Spleen (tissue), 11 donors: ENCODE measurements around the gene TNS2. TPM values are rescaled to one million over a fixed set of nuclear protein-coding genes. Genes with fewer than 3 reads are reported as not detected.
"Not testable (repeated sequence)": the region's sequence is repeated elsewhere in the genome, so short reads cannot be mapped to it uniquely, and the experiment has no call there.

Experiments
- DNase-seq: peaks from one replicate; pipeline ENCODE4 v3.0.0-alpha.2; 2020
- H3K27ac ChIP-seq, 8 donors: fragments of 200-600 bp; sonication (generic) in 7 of 8; 1 replicate in 4 of 8; 2 replicates in 4 of 8; pipeline versions ENCODE4 v1.5.0 to v1.8.0; 2016 to 2021; ENCODE audit warnings: inconsistent platforms in 4 of 8, mild to moderate bottlenecking in 4 of 8, moderate library complexity in 1 of 8
- H3K27me3 ChIP-seq, 7 donors: fragments of 200-600 bp; sonication (generic) in 6 of 7; replicated peaks in 1 of 7; 1 replicate in 4 of 7; 2 replicates in 3 of 7; pipeline versions ENCODE4 v1.5.0 to v1.8.0; 2016 to 2021; ENCODE audit warnings: inconsistent platforms in 3 of 7, mild to moderate bottlenecking in 1 of 7
- H3K36me3 ChIP-seq, 6 donors: fragments of 200-600 bp; sonication (generic) in 5 of 6; 1 replicate in 4 of 6; 2 replicates in 2 of 6; pipeline versions ENCODE4 v1.5.0 to v1.8.0; 2016 to 2021; ENCODE audit warnings: inconsistent platforms in 2 of 6
- H3K4me1 ChIP-seq, 6 donors: fragments of 200-600 bp; sonication (generic) in 5 of 6; 1 replicate in 3 of 6; 2 replicates in 3 of 6; pipeline versions ENCODE4 v1.5.0 to v1.8.0; 2016 to 2021; ENCODE audit warnings: inconsistent platforms in 3 of 6
- H3K4me3 ChIP-seq, 8 donors: fragments of 200-600 bp; sonication (generic) in 7 of 8; 1 replicate in 4 of 8; 2 replicates in 4 of 8; pipeline versions ENCODE4 v1.5.0 to v1.8.0; 2016 to 2021; ENCODE audit warnings: inconsistent platforms in 4 of 8, mild to moderate bottlenecking in 4 of 8, moderate library complexity in 2 of 8
- H3K9me3 ChIP-seq, 8 donors: fragments of 200-600 bp; sonication (generic) in 7 of 8; 1 replicate in 4 of 8; 2 replicates in 4 of 8; pipeline versions ENCODE4 v1.5.0 to v1.8.0; 2016 to 2021; ENCODE audit warnings: inconsistent platforms in 4 of 8
- CTCF ChIP-seq, 11 experiments: fragments of 200-600 bp in 7 of 11; fragments of 450-650 bp in 4 of 11; sonication (generic) in 4 of 11; IDR thresholded peaks in 8 of 11; conservative IDR thresholded peaks in 3 of 11; 1 replicate in 7 of 11; 2 replicates in 4 of 11; pipeline versions ENCODE4 v1.4.0 to v1.8.0; 2016 to 2021; ENCODE audit warnings: antibody characterized with exemption in 11 of 11, inconsistent platforms in 4 of 11, mild to moderate bottlenecking in 1 of 11
- POLR2A ChIP-seq, 3 donors: fragments of 450-650 bp; IDR thresholded peaks; one replicate each; pipeline ENCODE4 v1.5.1; 2017; ENCODE audit warnings: antibody characterized with exemption in 3 of 3, mild to moderate bottlenecking in 1 of 3
- POLR2AphosphoS5 ChIP-seq, 3 donors: sonication (generic); formaldehyde crosslinking; IDR thresholded peaks; one replicate each; pipeline ENCODE4 v1.5.1; 2017; ENCODE audit warnings: antibody characterized with exemption in 3 of 3
- WGBS, 5 donors: extraction: QIAGEN DNeasy Blood & Tissue Kit in 3 of 5; methylation state at CpG; one replicate each; pipeline versions ENCODE4 v1.1.5 to v1.1.7; 2013 to 2018; 5-methylcytosine and 5-hydroxymethylcytosine counted together
- intact Hi-C: fragments of 100-400 bp; cut with DNase I; formaldehyde crosslinking; loops from one replicate; pipeline ENCODE4 v1.15.0; 2023; ENCODE audit warnings: low total_unique reads
- polyA plus RNA-seq, 3 donors: library from polyadenylated mRNA; stranded (reverse); fragments of 200-250 nt; gene quantifications; one replicate each; pipeline ENCODE4 v1.2.1, GENCODE V29; 2013
- total RNA-seq, 7 donors: library from RNA; depleted of rRNA in 3 of 7; stranded (reverse); fragments of >200 nt in 3 of 7; fragmentation: NEBNext Ultra II Directional in 4 of 7; extraction: Animal tissue kit (Norgen Biotek cat#: 25700) in 4 of 7; gene quantifications; one replicate each; pipeline versions ENCODE4 v1.1.0 to v1.2.1, GENCODE V29; 2016 to 2021
- donor health status: healthy with polysubstance abuse.
- donor health status: DM: no; HTN: no; CAD: no; lungs with moderate emphysema.
- donor health status: DM: no; HTN: no; CAD: no.
- donor health status: Bipolar disorder and iron deficiency.
- donor health status: healthy.
- donor health status: DM: no; HTN: no; CAD: no.
- donor health status: DM: yes; HTN: yes; CAD: no.

TNS2 gene
- total and polyA plus RNA-seq, 10 donors: 36.6 to 301 (median 162) TPM

- peak; percentile 78 for DNase-seq
- Histone ChIP-seq H3K9me3 (no peaks in the 10 kb centered on the region), H3K27ac (peak overlapping the region in 7 of 8 donors; percentile 32 to 82 (median 69))
Observed at GRCh38 chr12:53103860-53104305, 54.0 kb downstream of the TNS2 start.

GRCh38 chr12:53105256-53105655 is 55.4 kb downstream of the TNS2 start:
- H3K36me3 ChIP-seq: peaks cover 0 to 15% (median 0%) of the 10 kb centered on the region in 6 donors
- peaks cover 14 to 49% (median 29%) of the 10 kb centered on the region in 6 donors for H3K4me1 ChIP-seq
- no peak overlapping the region for H3K27ac ChIP-seq
- no peaks in the 10 kb centered on the region for H3K9me3 ChIP-seq
- intact Hi-C loops: no loop called here
- no peaks in the 10 kb centered on the region for H3K27me3 ChIP-seq
- DNase-seq: no peak
- 84 to 93% (median 87%) methylated on average over 8 of the region's 8 CpGs for WGBS, 5 donors
- TF ChIP-seq POLR2A (IDR thresholded peaks at IDR 0.05) (no peak), POLR2AphosphoS5 (IDR thresholded peaks at IDR 0.05) (peak in 1 of 3 donors; percentile 23), CTCF (IDR thresholded peaks at IDR 0.05 in 8 of 11, conservative IDR thresholded peaks at IDR 0.05 in 3 of 11) (no peak)
- H3K4me3 ChIP-seq: no peak overlapping the region

More at GRCh38 chr12:53103860-53104305, 54.0 kb downstream of the TNS2 start:
- TF ChIP-seq POLR2AphosphoS5 (IDR thresholded peaks at IDR 0.05): peak in 2 of 3 donors; percentile 63 to 68
- TF ChIP-seq POLR2A (IDR thresholded peaks at IDR 0.05): no peak
- TF ChIP-seq CTCF (IDR thresholded peaks at IDR 0.05 in 8 of 11, conservative IDR thresholded peaks at IDR 0.05 in 3 of 11): no peak
- Histone ChIP-seq H3K4me1 (peaks cover 20 to 63% (median 39%) of the 10 kb centered on the region in 6 donors), H3K27me3 (no peaks in the 10 kb centered on the region), H3K4me3 (peak overlapping the region in 1 of 8 donors; percentile 7), H3K36me3 (peaks cover 0 to 15% (median 0%) of the 10 kb centered on the region in 6 donors)
- WGBS, 5 donors: 3 to 6% (median 4%) methylated on average over 3 of the region's 3 CpGs
- intact Hi-C loops: no loop called here

- Histone ChIP-seq H3K4me3 (no peak overlapping the region), H3K4me1 (peaks cover 14 to 43% (median 29%) of the 10 kb centered on the region in 6 donors), H3K9me3 (no peaks in the 10 kb centered on the region), H3K36me3 (peaks cover 0 to 13% (median 0%) of the 10 kb centered on the region in 6 donors), H3K27ac (no peak overlapping the region), H3K27me3 (no peaks in the 10 kb centered on the region)
- TF ChIP-seq POLR2AphosphoS5 (IDR thresholded peaks at IDR 0.05) (peak in 1 of 3 donors; percentile 24), CTCF (IDR thresholded peaks at IDR 0.05 in 8 of 11, conservative IDR thresholded peaks at IDR 0.05 in 3 of 11) (no peak)
- intact Hi-C loops: no loop called here
- DNase-seq: no peak
- WGBS, 5 donors: 85 to 96% (median 94%) methylated on average over 5 to 7 of the region's 7 CpGs
Observed at GRCh38 chr12:53105712-53106439, 56.0 kb downstream of the TNS2 start.

- TF ChIP-seq CTCF (IDR thresholded peaks at IDR 0.05 in 8 of 11, conservative IDR thresholded peaks at IDR 0.05 in 3 of 11) (no peak), POLR2AphosphoS5 (IDR thresholded peaks at IDR 0.05) (no peak), POLR2A (IDR thresholded peaks at IDR 0.05) (no peak)
- intact Hi-C loops: no loop called here
- 69 to 78% (median 74%) methylated on average over 7 of the region's 7 CpGs for WGBS, 5 donors
- Histone ChIP-seq H3K36me3 (peaks cover 0 to 6% (median 0%) of the 10 kb centered on the region in 6 donors), H3K27me3 (no peaks in the 10 kb centered on the region), H3K4me1 (peaks cover 14 to 37% (median 26%) of the 10 kb centered on the region in 6 donors), H3K27ac (no peak overlapping the region), H3K9me3 (no peaks in the 10 kb centered on the region), H3K4me3 (no peak overlapping the region)
- no peak for DNase-seq
Observed at GRCh38 chr12:53107122-53107521, 57.3 kb downstream of the TNS2 start.

GRCh38 chr12:53112431-53112830 is 62.6 kb downstream of the TNS2 start:
- H3K9me3 ChIP-seq, DNase-seq, H3K4me3 ChIP-seq, intact Hi-C loops, H3K27ac ChIP-seq, H3K27me3 ChIP-seq, H3K4me1 ChIP-seq, H3K36me3 ChIP-seq: not testable (repeated sequence)
- WGBS, 5 donors: 75 to 89% (median 79%) methylated on average over 6 to 7 of the region's 7 CpGs
